ENCODE results near the gene SPATA25.
A peak's percentile ranks its signal among the peaks of the same experiment; 100 is the strongest.
"Not testable (repeated sequence)": the region's sequence is repeated elsewhere in the genome, so short reads cannot be mapped to it uniquely, and the experiment has no call there.

The SPATA25 gene

GRCh38 chr20:45913116-45913515 lies 25.7 kb upstream of the SPATA25 start:
- no peak for DNase-seq

- no peak for DNase-seq
These were observed 24.9 kb upstream of the SPATA25 start for GRCh38 chr20:45912344-45912682.

- peak; percentile 52 for DNase-seq
These were observed 24.3 kb upstream of the SPATA25 start, which contains the start of gene PLTP for GRCh38 chr20:45911486-45912343. Gene PLTP (minus strand): TSS chr20:45912155. CDS start chr20:45911452, 703 bp downstream.

GRCh38 chr20:45910670-45911485 lies 23.5 kb upstream of the SPATA25 start:
- peak; percentile 100 for DNase-seq

- DNase-seq: no peak
These were observed 22.6 kb upstream of the SPATA25 start for GRCh38 chr20:45909817-45910669.

GRCh38 chr20:45909336-45909808 lies 21.9 kb upstream of the SPATA25 start:
- DNase-seq: no peak

- no peak for DNase-seq
These were observed 20.7 kb upstream of the SPATA25 start for GRCh38 chr20:45908084-45908483.

GRCh38 chr20:45907219-45907948 lies 20.0 kb upstream of the SPATA25 start:
- no peak for DNase-seq

- no peak for DNase-seq
These were observed 18.2 kb upstream of the SPATA25 start for GRCh38 chr20:45905505-45906079.

- DNase-seq: no peak
These were observed 17.4 kb upstream of the SPATA25 start for GRCh38 chr20:45904583-45905504.

GRCh38 chr20:45902199-45902701 lies 14.8 kb upstream of the SPATA25 start:
- DNase-seq: no peak

GRCh38 chr20:45901332-45901731 lies 13.9 kb upstream of the SPATA25 start:
- DNase-seq: not testable (repeated sequence)

GRCh38 chr20:45899046-45899835 lies 11.8 kb upstream of the SPATA25 start:
- DNase-seq: no peak

- no peak for DNase-seq
These were observed 10.9 kb upstream of the SPATA25 start for GRCh38 chr20:45898285-45898684.

- no peak for DNase-seq
These were observed 10.3 kb upstream of the SPATA25 start for GRCh38 chr20:45897692-45898091.

- no peak for DNase-seq
These were observed 9.9 kb upstream of the SPATA25 start for GRCh38 chr20:45897289-45897688.

GRCh38 chr20:45896641-45897161 lies 9.3 kb upstream of the SPATA25 start:
- DNase-seq: no peak

- no peak for DNase-seq
These were observed 7.4 kb upstream of the SPATA25 start for GRCh38 chr20:45894797-45895196.

GRCh38 chr20:45893831-45894230 lies 6.4 kb upstream of the SPATA25 start:
- no peak for DNase-seq

Measured in NCI-H146 (cell line).